PC-3 (cell line): ENCODE measurements around the gene TRIOBP.

ENCODE experiments used
- CTCF ChIP-seq: fragments of 300-600 bp; sonication (generic); conservative IDR thresholded peaks from 2 replicates; pipeline ENCODE4 v1.5.1; 2017; ENCODE audit warnings: antibody characterized with exemption, low read depth, mild to moderate bottlenecking, low read length
- EZH2 ChIP-seq: fragments of 300-600 bp; sonication (generic); IDR thresholded peaks from one replicate; pipeline ENCODE4 v1.6.1; 2017; ENCODE audit warnings: antibody characterized with exemption, mild to moderate bottlenecking, low read length; ENCODE audit not compliant: unreplicated experiment

GRCh38 chr22:37765953-37766576 lies 69.2 kb downstream of the TRIOBP start:
- TF ChIP-seq CTCF = no peak
- no peak for TF ChIP-seq EZH2
